GM18520 (cell line): ENCODE data around the gene STARD8.
"Not testable (repeated sequence)": the region's sequence is repeated elsewhere in the genome, so short reads cannot be mapped to it uniquely, and the experiment has no call there.

ENCODE experiments used
- ATAC-seq: cut with Tn5 transposase; IDR thresholded peaks from one replicate; pipeline ENCODE4 v1.9.1; 2021; ENCODE audit not compliant: unreplicated experiment

STARD8 gene

DNA sequence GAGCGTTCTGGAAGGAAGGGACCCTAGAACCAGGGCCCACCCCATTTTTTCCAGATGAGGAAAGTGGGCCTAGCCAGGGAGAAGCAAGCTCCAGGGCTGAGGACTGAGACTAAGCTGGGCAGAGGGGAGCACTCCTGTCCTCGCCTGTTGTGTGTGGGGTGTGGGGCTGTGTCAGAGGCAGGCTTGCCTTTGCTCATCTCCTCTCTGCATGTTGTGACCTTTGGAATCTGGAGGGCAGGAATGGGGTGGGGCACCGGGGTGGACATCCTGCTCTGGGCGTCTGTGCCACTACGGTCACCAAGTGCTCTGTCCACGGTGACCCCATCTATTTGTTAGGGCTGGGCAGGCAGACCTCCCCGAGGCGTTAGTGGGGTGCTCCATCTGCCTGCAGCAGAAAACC, 41.5 kb downstream of the STARD8 start:
- not testable (repeated sequence) for ATAC-seq

GRCh38 chrX:68690936-68691501, 43.6 kb downstream of the STARD8 start:
- no peak for ATAC-seq

DNA sequence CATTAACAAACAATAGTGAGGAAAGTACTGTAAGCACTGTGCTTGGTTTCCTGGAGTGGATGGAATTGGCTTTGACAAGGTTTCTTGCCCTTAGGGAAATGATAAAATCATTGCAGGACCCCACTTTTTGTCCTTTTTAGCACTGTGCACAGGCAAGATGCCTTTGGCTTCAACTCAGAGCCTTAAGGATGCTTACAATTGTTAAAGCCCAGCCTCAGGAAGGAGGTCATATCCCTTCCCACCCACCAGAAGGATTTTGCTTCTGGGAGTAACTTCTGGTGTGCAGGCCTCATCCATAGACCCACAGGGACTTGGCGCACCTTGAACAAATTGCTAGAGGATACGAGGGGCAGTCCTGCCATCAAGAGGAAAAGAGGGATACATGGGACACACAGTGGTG, 44.5 kb downstream of the STARD8 start:
- ATAC-seq = no peak

DNA sequence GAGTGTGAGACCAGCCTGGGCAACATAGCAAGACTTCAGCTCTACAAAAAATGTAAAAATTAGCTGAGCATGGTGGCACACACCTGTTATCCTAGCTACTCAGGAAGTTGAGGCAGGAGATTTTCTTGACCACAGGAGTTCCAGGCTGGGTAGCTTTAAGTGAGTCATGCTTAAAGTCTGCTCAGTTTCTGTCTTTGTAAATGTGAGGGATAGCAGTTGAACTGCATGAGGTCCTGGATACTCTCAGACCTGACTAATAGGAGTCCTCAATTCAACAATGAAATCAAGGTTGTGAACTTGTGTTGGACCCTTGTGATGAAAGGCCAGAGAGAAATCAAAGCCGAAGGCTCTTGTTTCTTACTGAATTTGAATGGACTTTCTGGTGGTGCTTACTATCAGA, 45.2 kb downstream of the STARD8 start:
- ATAC-seq = no peak

DNA sequence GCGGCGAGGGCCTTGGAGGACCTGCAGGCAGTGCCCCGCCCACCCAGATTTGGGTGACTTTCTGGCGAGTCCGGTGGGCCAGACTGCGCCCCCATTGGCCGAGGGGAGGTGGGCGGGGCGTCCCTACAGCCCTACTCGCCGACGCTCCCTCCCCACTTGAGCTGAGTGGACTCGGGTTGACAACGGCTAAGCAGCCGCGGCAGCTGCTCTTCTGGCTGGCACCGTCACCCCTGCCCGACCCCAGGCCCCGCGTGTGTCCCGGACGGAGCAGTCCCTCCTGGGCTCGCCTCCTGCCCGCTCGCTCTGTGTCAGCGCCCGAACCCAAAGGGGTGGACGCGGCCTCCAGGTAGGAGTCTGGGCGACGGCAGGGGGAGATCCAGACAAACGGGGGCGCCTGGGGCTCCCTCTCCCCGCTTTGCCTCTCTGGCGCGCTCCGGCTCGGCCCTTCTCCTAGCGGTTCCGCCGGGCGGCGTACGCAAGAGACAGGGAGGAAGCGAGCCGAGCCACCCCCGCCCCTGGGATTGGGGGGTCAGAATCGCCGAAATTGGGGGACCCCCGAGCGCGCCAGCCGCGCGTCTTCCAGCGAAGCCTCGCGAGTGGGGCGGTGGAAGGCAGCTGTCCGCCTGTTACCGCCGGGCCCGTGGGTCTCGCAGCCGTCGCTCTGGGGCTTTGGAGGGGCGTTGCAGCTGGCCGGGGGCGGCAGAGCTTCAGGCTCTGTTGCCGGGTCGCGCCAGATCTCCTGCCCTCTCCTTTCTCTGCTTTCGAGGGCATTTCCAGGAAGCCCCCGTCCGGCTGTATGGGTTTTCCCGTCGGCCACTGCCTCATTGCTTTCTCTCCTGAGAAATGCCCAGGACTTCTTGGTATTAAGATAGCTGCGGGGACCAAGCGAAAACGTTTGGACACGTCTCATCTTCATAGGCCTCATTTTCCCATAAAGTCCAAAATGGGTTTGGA, 46.3 kb downstream of the STARD8 start:
- ATAC-seq = no peak

DNA sequence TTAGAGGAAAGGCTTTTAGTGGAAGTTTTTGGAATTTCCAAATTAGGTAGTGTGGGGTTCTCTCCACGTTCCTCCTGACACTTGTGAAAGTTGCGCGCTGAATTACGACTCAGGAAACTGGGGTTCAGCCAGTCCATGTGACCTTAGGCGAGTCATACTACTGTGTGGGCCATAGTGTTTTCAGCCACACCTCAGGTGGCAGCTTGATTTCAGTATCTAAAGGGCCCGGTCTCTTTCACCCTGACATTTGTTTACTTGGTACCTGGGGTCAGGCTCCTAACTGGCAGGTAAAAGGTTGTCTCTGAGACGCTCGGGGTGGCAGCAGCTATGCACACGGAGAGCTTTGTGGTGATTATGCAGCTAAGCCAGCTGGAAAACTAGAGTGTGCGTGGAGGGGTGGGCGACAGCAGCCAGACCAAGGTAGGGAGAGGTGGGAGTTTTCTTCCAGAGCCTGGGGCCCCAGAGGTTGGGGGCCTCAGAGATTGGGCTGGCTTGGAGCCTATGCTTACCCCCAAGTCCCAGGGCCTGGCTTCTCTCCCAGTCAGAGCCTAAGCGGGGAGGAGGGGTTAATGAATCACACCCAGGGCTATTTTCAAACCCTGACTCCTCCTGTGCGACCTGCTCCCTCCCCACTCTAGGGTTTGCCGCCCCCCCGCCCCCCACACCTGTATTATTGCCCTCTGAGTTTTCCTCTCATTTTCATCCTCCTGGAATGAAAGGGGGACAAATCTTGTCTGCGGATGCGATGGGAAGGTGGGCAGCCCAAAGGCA, 47.2 kb downstream of the STARD8 start:
- no peak for ATAC-seq

GRCh38 chrX:68695206-68695845, 47.9 kb downstream of the STARD8 start:
- no peak for ATAC-seq

GRCh38 chrX:68696267-68696990, 49.0 kb downstream of the STARD8 start:
- ATAC-seq = no peak

GRCh38 chrX:68697036-68697435, 49.6 kb downstream of the STARD8 start:
- ATAC-seq = no peak

- no peak for ATAC-seq
Measured at GRCh38 chrX:68697465-68698125, 50.1 kb downstream of the STARD8 start.

DNA sequence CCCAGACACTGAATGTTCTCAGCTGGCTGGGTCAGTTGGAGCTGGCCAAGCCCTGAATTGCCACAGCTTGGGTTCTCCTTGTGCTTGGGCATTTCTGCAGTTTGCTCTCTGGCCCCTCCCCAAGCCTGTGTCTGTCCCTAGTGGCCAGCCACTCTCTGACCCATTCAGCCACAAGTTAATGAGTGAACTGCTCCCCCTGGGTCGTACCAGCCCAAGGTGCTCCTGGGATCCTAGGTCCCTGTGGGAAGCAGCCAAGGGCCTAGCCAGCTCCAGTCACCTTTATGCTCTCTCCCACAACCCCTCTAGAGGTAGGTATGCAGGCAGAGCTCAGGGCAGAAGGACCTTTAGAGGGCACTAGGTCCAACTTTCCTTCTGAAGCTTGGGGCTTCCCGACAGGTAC, 51.5 kb downstream of the STARD8 start:
- ATAC-seq = no peak

DNA sequence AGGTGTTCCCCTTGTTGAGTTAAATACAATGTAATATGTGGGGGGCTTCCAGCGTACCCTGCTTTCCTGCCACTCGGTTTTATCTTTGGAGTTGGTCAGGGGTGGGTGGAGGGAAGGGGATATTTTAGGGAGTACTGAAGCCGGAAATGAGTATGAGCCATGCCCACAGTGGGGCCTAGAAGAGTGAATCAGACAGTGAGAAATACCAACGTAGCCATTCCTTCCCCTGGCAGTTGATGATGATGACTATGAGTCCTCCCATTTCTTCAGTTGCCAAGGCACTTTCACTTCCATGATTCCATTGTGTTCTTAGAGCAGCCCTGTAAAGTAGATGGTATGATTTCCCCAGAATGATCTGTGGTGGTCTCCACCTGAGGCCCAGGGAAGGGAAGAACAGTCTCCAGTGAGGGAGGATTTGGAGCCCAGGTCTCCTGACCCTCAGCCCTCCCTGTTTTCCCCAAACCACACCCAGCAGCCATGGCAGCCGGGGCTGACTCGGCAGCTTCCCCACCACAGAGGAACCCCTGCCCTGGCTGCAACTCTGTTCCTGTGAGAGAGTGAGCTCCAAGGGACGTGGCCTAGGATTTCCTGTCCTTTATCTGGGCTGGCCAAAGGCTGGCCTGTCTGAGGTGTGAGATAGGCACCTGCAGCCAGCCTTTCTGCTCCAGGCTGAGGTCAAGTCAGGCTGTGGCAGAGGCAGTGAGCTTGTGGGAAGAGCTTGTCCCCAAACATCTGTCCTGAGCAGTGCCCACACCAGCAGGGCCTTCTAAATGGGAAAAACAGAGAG, 52.7 kb downstream of the STARD8 start:
- no peak for ATAC-seq

GRCh38 chrX:68703369-68703768, 55.9 kb downstream of the STARD8 start:
- no peak for ATAC-seq

DNA sequence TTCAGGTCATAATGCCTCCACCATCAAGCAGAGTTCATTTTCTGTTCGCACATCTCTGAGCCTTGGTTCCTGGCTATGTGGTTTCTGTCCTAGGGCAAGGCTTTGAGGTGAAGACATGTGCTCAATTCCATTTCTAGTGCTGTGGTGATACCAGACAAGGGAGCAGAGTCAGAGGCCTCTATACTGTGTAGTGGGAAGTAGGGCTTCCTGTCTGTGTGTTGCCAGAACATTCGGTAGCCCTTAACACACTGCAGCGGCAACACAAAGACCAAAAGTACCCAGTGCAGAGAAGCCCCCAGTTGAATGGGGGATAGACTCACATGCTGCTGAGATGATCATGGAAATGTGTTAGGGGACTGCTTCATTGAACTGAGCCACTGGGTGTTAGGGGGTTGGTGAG, 56.4 kb downstream of the STARD8 start:
- ATAC-seq = no peak

DNA sequence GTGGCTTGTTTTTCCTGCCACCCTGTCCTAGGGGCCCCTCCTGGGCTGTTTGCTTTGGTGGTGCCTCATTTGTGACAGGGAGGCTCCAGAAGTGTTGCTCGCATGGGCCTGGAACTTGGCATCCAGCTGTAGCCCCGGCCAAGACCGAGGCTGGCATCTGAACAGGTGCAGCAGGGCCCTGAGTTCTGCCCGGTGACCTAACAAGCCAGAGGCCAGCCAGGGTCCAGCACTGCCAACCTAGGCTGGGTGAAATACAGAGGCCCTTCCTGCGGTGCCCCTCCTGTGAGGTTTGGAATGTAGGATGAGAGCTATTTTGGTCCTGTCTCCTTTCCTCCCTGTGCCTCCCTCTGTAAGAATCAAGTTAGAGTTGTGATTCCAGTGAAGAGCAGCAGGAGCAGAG, 58.5 kb downstream of the STARD8 start:
- no peak for ATAC-seq

DNA sequence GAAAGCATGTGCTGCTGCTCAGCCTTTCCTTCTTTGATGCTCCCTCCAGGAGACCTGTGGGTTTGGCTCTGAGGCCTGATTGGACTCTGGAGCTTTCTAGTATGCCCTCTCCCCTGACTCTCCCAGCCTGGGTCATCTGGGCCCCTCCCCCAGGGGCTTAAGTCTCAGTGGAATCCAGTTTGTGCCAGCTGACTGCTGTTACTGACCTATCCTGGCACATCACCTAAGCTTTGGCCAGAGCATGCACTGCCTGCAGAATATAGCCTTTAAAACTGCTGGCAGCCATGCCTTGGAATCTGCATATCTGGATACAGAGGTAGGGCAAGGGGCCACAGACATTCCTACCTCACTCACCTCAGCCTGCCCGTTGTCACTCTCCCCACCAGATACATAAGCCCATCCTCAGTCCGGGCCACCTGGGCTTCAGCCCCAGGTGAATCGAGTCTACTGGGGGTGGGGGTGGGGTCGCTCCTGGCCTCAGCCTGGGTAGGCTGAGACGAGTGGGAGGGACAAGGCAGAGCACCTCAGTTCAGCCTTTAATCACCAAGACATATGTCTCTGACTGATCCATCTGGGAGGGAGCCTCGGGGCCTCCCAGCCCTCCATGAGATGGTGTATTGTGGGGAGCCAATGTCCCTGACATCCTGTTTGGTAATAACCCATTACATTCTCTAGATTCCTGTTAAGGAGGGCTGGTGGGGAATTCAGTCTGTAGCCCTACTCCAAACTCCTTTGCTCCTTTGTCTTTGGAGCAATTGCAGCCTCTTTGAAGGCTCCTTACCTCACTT, 61.2 kb downstream of the STARD8 start:
- no peak for ATAC-seq

GRCh38 chrX:68710870-68711576, 63.6 kb downstream of the STARD8 start:
- no peak for ATAC-seq

DNA sequence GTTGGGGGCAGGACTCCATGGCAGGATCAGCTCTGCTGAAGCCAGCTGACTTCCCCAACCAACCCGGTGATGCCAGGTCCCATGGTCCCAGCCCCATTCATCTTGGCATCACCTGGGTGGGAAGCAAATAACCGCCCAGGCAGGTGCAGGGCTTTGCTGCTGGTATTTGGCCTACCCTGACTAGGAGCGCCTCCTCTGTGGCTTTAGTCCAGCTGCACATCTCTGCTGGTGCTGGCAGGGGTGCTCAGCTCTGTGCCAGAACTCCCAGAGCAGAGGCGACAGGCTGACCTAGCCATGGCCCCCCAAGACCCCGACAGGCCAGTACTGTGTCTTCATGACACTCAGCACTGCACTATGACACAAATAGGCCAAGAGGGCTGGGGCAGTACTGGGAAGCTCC, 64.4 kb downstream of the STARD8 start:
- no peak for ATAC-seq
